ENCODE results near the gene CNOT4. TPM values are rescaled to one million over a fixed set of nuclear protein-coding genes. Genes with fewer than 3 reads are reported as not detected.

CNOT4 gene
- total and polyA plus RNA-seq, 10 of the 15 experiments (the other 5 are each of a cell fraction or from before 2014, with no cell fraction given), result 9.4 to 29.6 (median 16.6) TPM

GRCh38 chr7:135539629-135540028 is 29.7 kb upstream of the CNOT4 start (continued):
- TF ChIP-seq ZBTB4 (CRISPR knock-in tag; IDR thresholded peaks at IDR 0.05), result no peak

- Histone ChIP-seq H3K79me2 (ENCODE audit: control insufficient read depth, insufficient read depth, low read length) (no peaks in the 10 kb centered on the region), H3K9me3 (replicated peaks; ENCODE audit: control insufficient read depth, insufficient read depth, low read length) (no peaks in the 10 kb centered on the region), H3K27me3 (replicated peaks in 1 of 2; ENCODE audit: control insufficient read depth in 2 of 2, insufficient read depth in 2 of 2, low read length in 1 of 2) (no peaks in the 10 kb centered on the region), H2AFZ (ENCODE audit: control insufficient read depth, low read depth, low read length) (no peak overlapping the region), H3K9ac (ENCODE audit: control insufficient read depth, insufficient read depth, low read length) (no peak overlapping the region), H3K36me3 (ENCODE audit: control insufficient read depth in 2 of 2, insufficient read depth in 2 of 2, low read length in 1 of 2) (no peaks in the 10 kb centered on the region), H3K27ac (ENCODE audit: control insufficient read depth, insufficient read depth) (no peak overlapping the region), H3K4me3 (no peak overlapping the region), H3K4me1 (ENCODE audit: control insufficient read depth, insufficient read depth, low read length) (no peaks in the 10 kb centered on the region), H3K4me2 (ENCODE audit: control insufficient read depth, insufficient read depth) (no peak overlapping the region), H4K20me1 (ENCODE audit: control insufficient read depth, insufficient read depth) (no peaks in the 10 kb centered on the region)
- DNase-seq (ENCODE audit: low read depth, low spot score), result no peak
- no TSS peak for BruUV-seq (replicated peaks)
- intact Hi-C loops (cut with micrococcal nuclease; ENCODE audit: unreplicated experiment), result no loop called here
- no peak for TF ChIP-seq CREM (IDR thresholded peaks at IDR 0.05; ENCODE audit: low read depth)
- no peak for TF ChIP-seq NR2F1 (conservative IDR thresholded peaks at IDR 0.05)
- no peak for TF ChIP-seq CUX1 (IDR thresholded peaks at IDR 0.05; ENCODE audit: insufficient replicate concordance, low read depth, low read length)
- no peak for TF ChIP-seq SPI1 (IDR thresholded peaks at IDR 0.05; ENCODE audit: borderline replicate concordance, insufficient read depth, low read depth, low read length)
- no peak for TF ChIP-seq ZNF217 (IDR thresholded peaks at IDR 0.05)
- in situ Hi-C loops (cut with MboI), result no loop called here
- RAD21 ChIA-PET (ENCODE audit: unreplicated experiment), result interaction anchor here (0.7 kb wide), 1 partner anchor 60 kb away, joined by 3 read pairs; no protein-coding TSS in a partner anchor
- SMC1A ChIA-PET (ENCODE audit: uncharacterized antibody, unreplicated experiment), result interaction anchor here (0.8 kb wide), 1 partner anchor 34 kb away, joined by 3 read pairs; no protein-coding TSS in a partner anchor
- CTCF ChIA-PET, result interaction anchor here (0.7 kb wide), 1 partner anchor 18 kb away, joined by 3 read pairs; no protein-coding TSS in a partner anchor
- ATAC-seq, result no peak
- FAIRE-seq, result no peak
- POLR2A ChIA-PET, result no interaction called here
- 34% methylated on average over 3 of the region's 3 CpGs for WGBS (ENCODE audit: insufficient coverage, insufficient replicate concordance, low lambda C conversion rate, missing lambda C conversion rate)
Measured at GRCh38 chr7:135538376-135538775, 28.5 kb upstream of the CNOT4 start.

Data from GM12878 (cell line).